IMR-90 (cell line): ENCODE measurements around the gene RALGPS1. TPM values are rescaled to one million over a fixed set of nuclear protein-coding genes. Genes with fewer than 3 reads are reported as not detected.
A peak's percentile ranks its signal among the peaks of the same experiment; 100 is the strongest.

Experiments
- ATAC-seq: fragments of 200-7000 bp; cut with Tn5 transposase; 2 replicates; pipeline ENCODE4 v1.9.1; 2020; ENCODE audit warnings: low read depth, mild to moderate bottlenecking, moderate library complexity
- BruUV-seq: library from RNA; stranded (reverse); fragments of 400-500 nt; replicated peaks from 2 replicates; lab custom pipeline; 2021; lab: Mats Ljungman, UMichigan
- CTCF ChIA-PET: fragments of 300-600 bp; formaldehyde crosslinking; extraction: SDS; loops from one replicate; lab custom pipeline; 2021; ENCODE audit warnings: antibody characterized with exemption; lab: Yijun Ruan, JAX
- POLR2A ChIA-PET: fragments of 300-600 bp; sonication (Branson Sonifier 250); formaldehyde crosslinking; loops from one replicate; lab custom pipeline; 2022; ENCODE audit warnings: antibody characterized with exemption; ENCODE audit not compliant: unreplicated experiment; lab: Charles Lee
- DNase-seq: peaks from one replicate; pipeline ENCODE4 v3.0.0; 2013
- H2AFZ ChIP-seq: replicated peaks from 2 replicates; pipeline ENCODE3; 2013; ENCODE audit warnings: low read length, mild to moderate bottlenecking; ENCODE audit not compliant: poor library complexity
- H2AK5ac ChIP-seq: 2 replicates; pipeline ENCODE4 v1.6.1; 2013; ENCODE audit warnings: low read depth, low read length, inconsistent platforms
- H2AK9ac ChIP-seq: replicated peaks from 2 replicates; pipeline ENCODE3; 2013; ENCODE audit warnings: mild to moderate bottlenecking, low read depth, low read length, moderate library complexity; ENCODE audit not compliant: poor library complexity
- H2BK120ac ChIP-seq: 2 replicates; pipeline ENCODE4 v1.6.1; 2013; ENCODE audit warnings: low read depth, low read length, inconsistent platforms
- H2BK15ac ChIP-seq: 3 replicates; pipeline ENCODE4 v1.6.1; 2013; ENCODE audit warnings: low read depth, low read length, inconsistent platforms
- H2BK20ac ChIP-seq: 2 replicates; pipeline ENCODE4 v1.6.1; 2013; ENCODE audit warnings: low read depth, mild to moderate bottlenecking, inconsistent platforms, low read length, moderate library complexity
- H2BK5ac ChIP-seq: 2 replicates; pipeline ENCODE4 v1.6.1; 2013; ENCODE audit warnings: mild to moderate bottlenecking, low read depth, low read length, inconsistent platforms; ENCODE audit not compliant: poor library complexity, severe bottlenecking
- H3K14ac ChIP-seq: replicated peaks from 2 replicates; pipeline ENCODE4 v1.6.1; 2013; ENCODE audit warnings: low read depth, low read length, inconsistent platforms
- H3K18ac ChIP-seq: 2 replicates; pipeline ENCODE4 v1.6.1; 2013; ENCODE audit warnings: low read depth, low read length, control low read depth
- H3K23ac ChIP-seq: 2 replicates; pipeline ENCODE4 v1.6.1; 2013; ENCODE audit warnings: low read depth, low read length, inconsistent platforms
- H3K27ac ChIP-seq: 2 replicates; pipeline ENCODE4 v1.5.1; 2013; ENCODE audit warnings: mild to moderate bottlenecking, control low read depth, low read length; ENCODE audit not compliant: insufficient read depth
- H3K27me3 ChIP-seq: 2 replicates; pipeline ENCODE4 v1.6.1; 2013; ENCODE audit warnings: low read length; ENCODE audit not compliant: control insufficient read depth, insufficient read depth
- H3K36me3 ChIP-seq: 2 replicates; pipeline ENCODE4 v1.6.1; 2013; ENCODE audit warnings: low read length, mixed read lengths; ENCODE audit not compliant: control insufficient read depth, insufficient read depth
- H3K4ac ChIP-seq: 2 replicates; pipeline ENCODE4 v1.6.1; 2013; ENCODE audit warnings: low read depth, low read length, inconsistent platforms
- H3K4me1 ChIP-seq: 2 replicates; pipeline ENCODE4 v1.6.1; 2013; ENCODE audit warnings: low read length, mixed read lengths; ENCODE audit not compliant: control insufficient read depth, insufficient read depth
- H3K4me2 ChIP-seq: 2 replicates; pipeline ENCODE4 v1.6.1; 2013; ENCODE audit warnings: low read depth, mild to moderate bottlenecking, control low read depth, low read length, moderate library complexity
- H3K4me3 ChIP-seq: 2 replicates; pipeline ENCODE4 v1.5.1; 2013; ENCODE audit warnings: low read depth, mild to moderate bottlenecking, control low read depth, low read length, moderate library complexity; ENCODE audit not compliant: insufficient read depth
- H3K56ac ChIP-seq: 2 replicates; pipeline ENCODE4 v1.6.1; 2013; ENCODE audit warnings: low read length, inconsistent platforms; ENCODE audit not compliant: insufficient read depth; ENCODE audit errors: extremely low read depth
- H3K79me1 ChIP-seq, 2 experiments: 2 replicates each; pipeline ENCODE4 v1.6.1; 2013; ENCODE audit warnings: low read length in 2 of 2, inconsistent platforms in 1 of 2, low read depth in 1 of 2
- H3K9ac ChIP-seq: 2 replicates; pipeline ENCODE4 v1.6.1; 2013; ENCODE audit warnings: low read depth, low read length, control low read depth
- H3K9me1 ChIP-seq: 2 replicates; pipeline ENCODE4 v1.6.1; 2013; ENCODE audit warnings: low read length, inconsistent platforms; ENCODE audit not compliant: insufficient read depth
- H3K9me3 ChIP-seq: 2 replicates; pipeline ENCODE4 v1.6.1; 2013; ENCODE audit warnings: low read length; ENCODE audit not compliant: control insufficient read depth, insufficient read depth
- H4K20me1 ChIP-seq: 2 replicates; pipeline ENCODE4 v1.6.1; 2013; ENCODE audit warnings: low read length, inconsistent platforms; ENCODE audit not compliant: insufficient read depth
- H4K5ac ChIP-seq: 2 replicates; pipeline ENCODE4 v1.6.1; 2013; ENCODE audit warnings: mild to moderate bottlenecking, low read depth, low read length, control low read depth
- H4K8ac ChIP-seq, 2 experiments: 2 replicates each; pipeline ENCODE4 v1.6.1; 2013; ENCODE audit warnings: low read depth in 2 of 2, low read length in 2 of 2, control low read depth in 1 of 2, inconsistent platforms in 1 of 2
- H4K91ac ChIP-seq: 2 replicates; pipeline ENCODE4 v1.6.1; 2013; ENCODE audit warnings: low read depth, low read length, inconsistent platforms; ENCODE audit not compliant: insufficient read depth
- BHLHE40 ChIP-seq: fragments of 150-350 bp; IDR thresholded peaks from 2 replicates; pipeline ENCODE4 v1.6.1; 2016; ENCODE audit warnings: mild to moderate bottlenecking, low read depth, low read length
- CEBPB ChIP-seq: IDR thresholded peaks from 2 replicates; pipeline ENCODE4 v1.6.1; 2012; ENCODE audit warnings: low read depth, low read length, improper control_type of control experiment
- MAFK ChIP-seq: IDR thresholded peaks from 2 replicates; pipeline ENCODE4 v1.6.1; 2012; ENCODE audit warnings: low read depth, low read length, improper control_type of control experiment
- WGBS, 2 experiments: methylation state at CpG; one replicate each; pipeline versions ENCODE4 v1.1.5 to v1.1.7; 2013; ENCODE audit warnings: missing lambda C conversion rate in 2 of 2; ENCODE audit not compliant: insufficient read length in 1 of 2; ENCODE audit errors: extremely low coverage in 2 of 2; 5-methylcytosine and 5-hydroxymethylcytosine counted together
- dilution Hi-C: fragments of 300-500 bp; cut with HindIII; formaldehyde crosslinking; loops from one replicate; pipeline ENCODE4 v1.14.3; 2018; ENCODE audit warnings: low sequenced_read_pairs; ENCODE audit not compliant: unreplicated experiment
- in situ Hi-C: fragments of 300-500 bp; cut with MboI; formaldehyde crosslinking; loops from 3 replicates; pipeline ENCODE4 v1.14.3; 2019; ENCODE audit warnings: low sequenced_read_pairs, inconsistent platforms, mixed read lengths
- intact Hi-C: fragments of 100-400 bp; cut with micrococcal nuclease; formaldehyde crosslinking; loops from 2 replicates; pipeline ENCODE4 v1.10.0; 2022
- polyA plus RNA-seq, 3 experiments: library from polyadenylated mRNA; depleted of rRNA; stranded (reverse); fragments of >200 nt; gene quantifications; 2 replicates each; pipeline ENCODE4 v1.2.3, GENCODE V29; 2012; ENCODE audit warnings: low replicate concordance in 1 of 3
- total RNA-seq: library from RNA; depleted of rRNA; stranded (reverse); fragments of >200 nt; gene quantifications from 2 replicates; pipeline ENCODE4 v1.2.3, GENCODE V29; 2012

The RALGPS1 gene
- total and polyA plus RNA-seq, 2 of the 4 experiments (the other 2 are of a cell fraction) = 0.90 to 2.8 TPM

DNA sequence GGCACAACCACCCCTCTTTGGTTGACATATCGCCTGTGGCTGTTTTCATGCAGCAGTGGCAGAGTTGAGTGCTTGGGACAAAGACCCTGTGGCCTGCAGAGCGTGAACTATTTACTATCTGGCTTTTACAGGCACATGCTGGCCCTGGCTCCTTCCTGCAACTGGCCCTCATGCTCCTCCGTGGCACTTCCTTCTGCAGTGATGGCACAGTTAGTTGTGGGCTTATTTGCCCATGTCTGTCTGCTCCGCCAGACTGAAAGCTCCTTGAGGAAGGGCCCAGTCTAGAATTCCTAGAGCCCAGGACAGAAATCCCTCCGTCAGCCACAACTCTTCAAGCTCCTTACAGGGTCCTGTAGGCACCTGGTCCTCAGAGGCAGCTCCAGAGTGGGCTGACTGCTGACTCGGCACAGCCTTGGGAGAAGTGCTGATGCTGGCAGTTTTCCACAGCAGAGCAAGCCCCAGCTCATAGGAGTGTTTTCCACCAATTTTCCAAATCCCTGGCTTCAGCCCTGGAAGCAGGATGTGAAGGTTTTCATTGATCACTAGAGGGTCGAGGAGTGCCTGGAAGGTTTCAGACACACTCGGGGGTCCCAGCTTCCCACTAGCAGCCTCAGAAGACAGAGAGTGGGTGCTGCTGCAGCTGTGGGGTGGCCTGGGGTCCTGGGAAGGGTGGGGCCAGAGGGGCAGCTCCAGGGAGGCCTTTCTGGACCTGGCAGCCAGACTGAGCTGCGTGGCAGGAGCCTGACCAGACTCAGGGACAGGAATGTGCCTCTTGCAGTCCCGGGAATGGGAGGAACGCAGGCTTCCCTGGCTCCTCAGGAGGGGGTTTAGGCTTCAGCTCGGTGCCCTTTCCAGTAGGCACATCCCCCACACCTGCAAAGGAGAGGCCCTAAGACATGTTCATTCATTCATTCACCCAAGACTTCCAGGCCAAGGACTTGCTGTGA is 264.4 kb downstream of the RALGPS1 start:
- Histone ChIP-seq H2BK120ac (peak overlapping the region; percentile 28; the same call in 1 of the 2 replicates), H3K36me3 (no peaks in the 10 kb centered on the region), H3K4me2 (no peak overlapping the region), H2AK5ac (peak overlapping the region; percentile 8; the same call in 1 of the 2 replicates), H3K9ac (no peak overlapping the region), H3K27me3 (no peaks in the 10 kb centered on the region), H4K8ac (no peak overlapping the region), H4K91ac (peak overlapping the region; percentile 27; the same call in 1 of the 2 replicates), H3K4me1 (peaks cover 12% of the 10 kb centered on the region; the same call in 1 of the 2 replicates), H3K23ac (no peak overlapping the region), H4K5ac (0 out of 2 replicates have a peak overlapping the region, but pooled peaks have one; percentile 22), H2AK9ac (peak overlapping the region; percentile 62), H2AFZ (no peak overlapping the region), H3K79me1 (no peaks in the 10 kb centered on the region), H3K14ac (no peak overlapping the region), H3K18ac (peak overlapping the region; percentile 2; the same call in 1 of the 2 replicates), H4K20me1 (no peaks in the 10 kb centered on the region), H3K27ac (no peak overlapping the region), H2BK5ac (no peak overlapping the region), H3K9me1 (no peaks in the 10 kb centered on the region), H2BK15ac (peak overlapping the region; percentile 16; the same call in 1 of the 3 replicates), H3K9me3 (no peaks in the 10 kb centered on the region), H2BK20ac (no peak overlapping the region; the same call in 1 of the 2 replicates), H3K4ac (peak overlapping the region; percentile 44), H3K4me3 (no peak overlapping the region), H3K56ac (no peak overlapping the region)
- BruUV-seq = no TSS peak
- ChIA-PET POLR2A (no interaction called here), CTCF (no interaction called here)
- dilution Hi-C loops (no loop called here), intact Hi-C loops (no loop called here), in situ Hi-C loops (no loop called here)
- ATAC-seq = no peak
- WGBS, 2 experiments = 93% methylated on average over 5 of the region's 12 CpGs; no CpG with 5 or more reads in 1 of the 2 experiments
- DNase-seq = no peak
- TF ChIP-seq BHLHE40 (no peak), CEBPB (no peak), MAFK (peak; percentile 93)
